GM12892 (cell line): ENCODE data around the gene SPI1.

Experiments used
- POLR2A ChIP-seq: IDR thresholded peaks from 2 replicates; pipeline ENCODE4 v1.6.1; 2011; ENCODE audit warnings: low read depth, low read length, control low read depth
- TAF1 ChIP-seq: IDR thresholded peaks from 2 replicates; pipeline ENCODE4 v1.6.1; 2011; ENCODE audit warnings: low read depth, mild to moderate bottlenecking, control low read depth, low read length, borderline replicate concordance

DNA sequence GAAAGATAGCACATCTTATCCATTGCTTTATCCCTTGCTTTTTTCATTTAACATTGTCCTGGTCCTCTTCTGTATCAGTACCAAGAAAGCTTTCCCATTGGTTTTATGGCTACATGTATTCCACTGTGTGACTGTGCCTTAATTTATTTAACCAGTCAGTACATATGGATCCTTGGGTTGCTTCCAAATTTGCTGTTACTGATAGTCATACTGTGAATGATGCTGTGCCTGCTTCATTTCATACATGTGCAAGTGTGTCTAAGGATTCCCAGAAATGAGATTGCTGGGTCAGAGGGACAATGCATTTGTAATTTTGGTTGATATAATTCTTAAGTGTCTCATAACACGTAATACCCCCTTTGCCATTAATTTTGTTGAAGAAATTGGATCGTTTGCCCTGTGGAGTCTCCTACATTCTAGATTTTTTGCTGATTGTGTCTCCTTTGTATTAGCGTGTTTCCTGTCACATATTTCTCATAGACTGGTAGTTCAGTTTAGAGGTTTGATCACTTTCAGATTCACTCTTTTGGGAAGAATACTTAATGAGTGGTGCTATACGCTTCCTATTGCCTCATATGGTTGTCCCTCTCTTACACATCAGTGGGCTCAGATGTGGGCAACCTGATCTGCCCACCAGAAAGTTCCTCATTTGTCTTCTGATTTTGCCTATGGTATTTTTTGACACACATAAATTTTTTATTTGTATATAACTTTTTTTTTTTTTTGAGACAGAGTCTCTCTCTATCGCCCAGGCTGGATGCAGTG is 61.1 kb downstream of the SPI1 start:
- no peak for TF ChIP-seq POLR2A
- TF ChIP-seq TAF1, result no peak
